GM18498 (cell line): ENCODE data around the gene MEP1A.
"Not testable (repeated sequence)": the region's sequence is repeated elsewhere in the genome, so short reads cannot be mapped to it uniquely, and the experiment has no call there.

ENCODE experiments used
- ATAC-seq: cut with Tn5 transposase; IDR thresholded peaks from one replicate; pipeline ENCODE4 v1.9.1; 2021; ENCODE audit warnings: mild to moderate bottlenecking, moderate library complexity; ENCODE audit not compliant: unreplicated experiment

MEP1A gene

GRCh38 chr6:46828939-46829338, 35.8 kb downstream of the MEP1A start:
- ATAC-seq = no peak

- ATAC-seq = no peak
Measured at GRCh38 chr6:46832816-46833215, 39.6 kb downstream of the MEP1A start.

- ATAC-seq = not testable (repeated sequence)
Measured at GRCh38 chr6:46834257-46834916, 41.2 kb downstream of the MEP1A start.

- ATAC-seq = not testable (repeated sequence)
Measured at GRCh38 chr6:46834991-46835390, 41.8 kb downstream of the MEP1A start.

- no peak for ATAC-seq
Measured at GRCh38 chr6:46838033-46838432, 44.8 kb downstream of the MEP1A start.

GRCh38 chr6:46842252-46842846, 49.2 kb downstream of the MEP1A start:
- not testable (repeated sequence) for ATAC-seq

- ATAC-seq = no peak
Measured at GRCh38 chr6:46845126-46845525, 51.9 kb downstream of the MEP1A start.

- peak; percentile 92 for ATAC-seq
Measured at GRCh38 chr6:46848684-46849360, 55.6 kb downstream of the MEP1A start.

- no peak for ATAC-seq
Measured at GRCh38 chr6:46849361-46849690, 56.1 kb downstream of the MEP1A start.

- no peak for ATAC-seq
Measured at GRCh38 chr6:46850792-46851191, 57.6 kb downstream of the MEP1A start.

- ATAC-seq = not testable (repeated sequence)
Measured at GRCh38 chr6:46851576-46851975, 58.4 kb downstream of the MEP1A start.

GRCh38 chr6:46855966-46856365, 62.8 kb downstream of the MEP1A start:
- peak; percentile 63 for ATAC-seq

GRCh38 chr6:46862381-46862780, 69.2 kb downstream of the MEP1A start:
- no peak for ATAC-seq

- ATAC-seq = no peak
Measured at GRCh38 chr6:46863791-46864190, 70.6 kb downstream of the MEP1A start.

- ATAC-seq = no peak
Measured at GRCh38 chr6:46865221-46865620, 72.0 kb downstream of the MEP1A start.

- ATAC-seq = no peak
Measured at GRCh38 chr6:46867411-46867810, 74.2 kb downstream of the MEP1A start.

GRCh38 chr6:46876126-46876525, 82.9 kb downstream of the MEP1A start:
- ATAC-seq = no peak

GRCh38 chr6:46879003-46879402, 85.8 kb downstream of the MEP1A start:
- ATAC-seq = no peak

GRCh38 chr6:46882645-46883044, 89.5 kb downstream of the MEP1A start:
- ATAC-seq = no peak

- ATAC-seq = no peak
Measured at GRCh38 chr6:46888031-46888430, 94.8 kb downstream of the MEP1A start.

- no peak for ATAC-seq
Measured at GRCh38 chr6:46888578-46888977, 95.4 kb downstream of the MEP1A start.
